Neutrophil (primary cell): ENCODE data around the gene EGLN2.
"Not testable (repeated sequence)": the region's sequence is repeated elsewhere in the genome, so short reads cannot be mapped to it uniquely, and the experiment has no call there.

Experiments used
- H3K27ac ChIP-seq: fragments of 200-600 bp; sonication (generic); 2 replicates; pipeline ENCODE4 v1.5.1; 2016; ENCODE audit warnings: mild to moderate bottlenecking, moderate library complexity
- H3K27me3 ChIP-seq: fragments of 200-600 bp; sonication (generic); 2 replicates; pipeline ENCODE4 v1.6.0; 2016; ENCODE audit warnings: mild to moderate bottlenecking
- H3K36me3 ChIP-seq: fragments of 200-600 bp; sonication (generic); 2 replicates; pipeline ENCODE4 v1.5.1; 2017
- H3K4me1 ChIP-seq, 2 experiments: fragments of 200-600 bp in 1 of 2; sonication (generic) in 1 of 2; 1 replicate in 1 of 2; 2 replicates in 1 of 2; pipeline versions ENCODE4 v1.5.1 to v1.6.1; 2013 to 2016; ENCODE audit warnings: low read depth in 1 of 2, low read length in 1 of 2, mild to moderate bottlenecking in 1 of 2, moderate library complexity in 1 of 2; ENCODE audit not compliant: control insufficient read depth in 1 of 2, insufficient read depth in 1 of 2
- H3K4me3 ChIP-seq, 2 experiments: fragments of 200-600 bp in 1 of 2; sonication (generic) in 1 of 2; 1 replicate in 1 of 2; 2 replicates in 1 of 2; pipeline ENCODE4 v1.5.1; 2013 to 2016; ENCODE audit warnings: low read depth in 1 of 2, low read length in 1 of 2, mild to moderate bottlenecking in 1 of 2, moderate library complexity in 1 of 2
- H3K9me3 ChIP-seq: fragments of 200-600 bp; sonication (generic); 2 replicates; pipeline ENCODE4 v1.5.1; 2016
- CTCF ChIP-seq: fragments of 200-600 bp; sonication (generic); IDR thresholded peaks from 2 replicates; pipeline ENCODE4 v1.5.1; 2016; ENCODE audit warnings: antibody characterized with exemption

The EGLN2 gene

GRCh38 chr19:40815223-40815622 is 16.2 kb downstream of the EGLN2 start:
- H3K27ac ChIP-seq, result no peak overlapping the region
- no peaks in the 10 kb centered on the region for H3K36me3 ChIP-seq
- H3K27me3 ChIP-seq, result peaks cover 34% of the 10 kb centered on the region
- peaks cover 35 to 38% of the 10 kb centered on the region in 2 experiments for H3K4me1 ChIP-seq
- no peak overlapping the region for H3K4me3 ChIP-seq
- no peaks in the 10 kb centered on the region for H3K9me3 ChIP-seq
- no peak for TF ChIP-seq CTCF

- H3K36me3 ChIP-seq, H3K9me3 ChIP-seq: not testable (repeated sequence)
- peak; percentile 61 for TF ChIP-seq CTCF
- H3K27ac ChIP-seq, result peak overlapping the region; percentile 91
- peak overlapping the region; percentile 37 to 54 for H3K4me3 ChIP-seq
- peaks cover 12% of the 10 kb centered on the region for H3K27me3 ChIP-seq
- peaks cover 42 to 46% of the 10 kb centered on the region in 2 experiments for H3K4me1 ChIP-seq
Observed at GRCh38 chr19:40818480-40819399, 19.7 kb downstream of the EGLN2 start.

GRCh38 chr19:40819479-40820234 is 20.7 kb downstream of the EGLN2 start:
- not testable (repeated sequence) for H3K9me3 ChIP-seq, H3K27me3 ChIP-seq, H3K36me3 ChIP-seq
- peak; percentile 85 for TF ChIP-seq CTCF
- peaks cover 51 to 55% of the 10 kb centered on the region in 2 experiments for H3K4me1 ChIP-seq
- H3K4me3 ChIP-seq, result peak overlapping the region in 1 of 2 experiments; percentile 54
- peak overlapping the region; percentile 91 for H3K27ac ChIP-seq

GRCh38 chr19:40822161-40822560 is 23.2 kb downstream of the EGLN2 start:
- TF ChIP-seq CTCF, result no peak
- no peaks in the 10 kb centered on the region for H3K9me3 ChIP-seq
- H3K27me3 ChIP-seq, result no peaks in the 10 kb centered on the region
- H3K27ac ChIP-seq, result peak overlapping the region; percentile 98
- H3K4me1 ChIP-seq, result peaks cover 68 to 79% of the 10 kb centered on the region in 2 experiments
- H3K36me3 ChIP-seq, result no peaks in the 10 kb centered on the region
- peak overlapping the region in 1 of 2 experiments; percentile 57 for H3K4me3 ChIP-seq

GRCh38 chr19:40822704-40823553 is 23.9 kb downstream of the EGLN2 start:
- not testable (repeated sequence) for H3K9me3 ChIP-seq, H3K36me3 ChIP-seq, H3K27me3 ChIP-seq
- H3K27ac ChIP-seq, result peak overlapping the region; percentile 98
- peak; percentile 28 for TF ChIP-seq CTCF
- peak overlapping the region; percentile 18 to 57 for H3K4me3 ChIP-seq
- H3K4me1 ChIP-seq, result peaks cover 69 to 83% of the 10 kb centered on the region in 2 experiments

GRCh38 chr19:40824916-40825315 is 25.9 kb downstream of the EGLN2 start:
- not testable (repeated sequence) for H3K36me3 ChIP-seq, H3K27me3 ChIP-seq
- H3K4me1 ChIP-seq, result peaks cover 49 to 66% of the 10 kb centered on the region in 2 experiments

GRCh38 chr19:40825460-40826095 is 26.6 kb downstream of the EGLN2 start:
- H3K27me3 ChIP-seq, H3K4me3 ChIP-seq, H3K36me3 ChIP-seq, H3K9me3 ChIP-seq: not testable (repeated sequence)
- peak overlapping the region; percentile 98 for H3K27ac ChIP-seq
- peaks cover 47 to 61% of the 10 kb centered on the region in 2 experiments for H3K4me1 ChIP-seq

More at GRCh38 chr19:40824916-40825315, 25.9 kb downstream of the EGLN2 start:
- not testable (repeated sequence) for H3K9me3 ChIP-seq, H3K4me3 ChIP-seq
- H3K27ac ChIP-seq, result peak overlapping the region; percentile 98
